Peyer's patch (tissue), 4 donors: Measurements from ENCODE around the gene PPP2R5B. TPM values are rescaled to one million over a fixed set of nuclear protein-coding genes. Genes with fewer than 3 reads are reported as not detected.

ENCODE experiments used
- DNase-seq, 3 donors: peaks; one replicate each; pipeline ENCODE4 v3.0.0-alpha.2; 2017 to 2019
- H3K27ac ChIP-seq, 4 donors: fragments of 200-600 bp; sonication (generic); one replicate each; pipeline ENCODE4 v1.5.1; 2016 to 2019
- H3K27me3 ChIP-seq, 2 donors: fragments of 200-600 bp; sonication (generic); one replicate each; pipeline ENCODE4 v1.5.1; 2019
- H3K36me3 ChIP-seq, 3 donors: fragments of 200-600 bp; sonication (generic); one replicate each; pipeline ENCODE4 v1.5.1; 2016 to 2019
- H3K4me1 ChIP-seq, 4 donors: fragments of 200-600 bp; sonication (generic); one replicate each; pipeline ENCODE4 v1.5.1; 2016 to 2019
- H3K4me3 ChIP-seq, 4 donors: fragments of 200-600 bp; sonication (generic); 1 replicate in 3 of 4; 2 replicates in 1 of 4; pipeline ENCODE4 v1.5.1; 2016 to 2019; ENCODE audit warnings: mild to moderate bottlenecking in 1 of 4
- H3K9me3 ChIP-seq, 4 donors: fragments of 200-600 bp; sonication (generic); one replicate each; pipeline ENCODE4 v1.5.1; 2016 to 2019; ENCODE audit warnings: mild to moderate bottlenecking in 1 of 4
- POLR2A ChIP-seq, 2 donors: fragments of 450-650 bp; IDR thresholded peaks; one replicate each; pipeline ENCODE4 v1.5.1; 2017; ENCODE audit warnings: antibody characterized with exemption in 2 of 2, mild to moderate bottlenecking in 2 of 2, moderate library complexity in 2 of 2
- total RNA-seq, 4 donors: library from RNA; depleted of rRNA; stranded (reverse); fragments of >200 nt; gene quantifications; one replicate each; pipeline ENCODE4 v1.1.0, GENCODE V29; 2016
- TF ChIP-seq, protein P1 (sequence below), 6 experiments: fragments of 450-650 bp in 4 of 6; fragments of 200-600 bp in 2 of 6; sonication (generic) in 1 of 6; IDR thresholded peaks; one replicate each; pipeline ENCODE4 v1.5.1; 2017 to 2019; ENCODE audit warnings: antibody characterized with exemption in 6 of 6, mild to moderate bottlenecking in 3 of 6, moderate library complexity in 1 of 6

Gene PPP2R5B
- total RNA-seq, 4 donors from 2014 or later = 20.0 to 46.2 (median 22.5) TPM

DNA sequence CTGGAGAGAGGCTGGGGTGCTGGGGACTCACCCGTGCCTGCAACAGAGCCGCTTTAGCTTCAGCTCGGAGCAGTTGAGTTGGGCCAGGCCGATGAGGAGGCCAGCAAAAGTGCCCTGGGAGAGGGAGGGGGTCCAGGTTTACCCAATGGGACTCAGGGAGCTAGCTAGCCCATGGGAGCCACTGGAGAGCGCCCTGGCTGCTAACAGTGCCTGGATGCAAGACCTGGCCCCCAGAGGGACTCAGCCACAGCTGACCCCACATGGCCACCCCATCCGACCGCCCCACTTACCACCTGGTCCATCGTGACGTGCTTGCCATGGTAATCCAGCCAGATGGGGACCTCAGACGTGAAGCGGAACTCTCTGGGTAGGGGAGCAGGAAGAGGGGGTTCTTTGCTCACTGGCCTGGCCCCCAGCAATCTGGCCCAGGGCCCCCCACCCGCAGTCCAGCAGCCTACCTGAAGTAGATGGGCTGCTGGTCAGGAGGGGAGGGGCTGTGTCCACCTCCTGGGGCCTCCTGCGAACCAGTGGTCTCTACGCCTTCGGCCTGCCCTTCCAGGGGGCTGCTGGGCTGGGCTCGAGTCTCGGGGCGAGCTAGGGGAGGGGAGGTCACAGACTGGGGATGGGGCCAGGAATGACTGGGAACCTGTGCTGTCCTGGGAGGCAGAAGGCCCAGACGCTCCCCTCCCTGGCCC lies 27.0 kb upstream of the PPP2R5B start:
- Histone ChIP-seq H3K27me3 (no peaks in the 10 kb centered on the region), H3K27ac (no peak overlapping the region), H3K9me3 (no peaks in the 10 kb centered on the region), H3K4me3 (no peak overlapping the region), H3K36me3 (peaks cover 0 to 73% (median 0%) of the 10 kb centered on the region in 3 donors), H3K4me1 (peaks cover 0 to 12% (median 0%) of the 10 kb centered on the region in 4 donors)
- DNase-seq = no peak
- no peak for TF ChIP-seq POLR2A (IDR thresholded peaks at IDR 0.05)
- TF ChIP-seq, protein P1, sequence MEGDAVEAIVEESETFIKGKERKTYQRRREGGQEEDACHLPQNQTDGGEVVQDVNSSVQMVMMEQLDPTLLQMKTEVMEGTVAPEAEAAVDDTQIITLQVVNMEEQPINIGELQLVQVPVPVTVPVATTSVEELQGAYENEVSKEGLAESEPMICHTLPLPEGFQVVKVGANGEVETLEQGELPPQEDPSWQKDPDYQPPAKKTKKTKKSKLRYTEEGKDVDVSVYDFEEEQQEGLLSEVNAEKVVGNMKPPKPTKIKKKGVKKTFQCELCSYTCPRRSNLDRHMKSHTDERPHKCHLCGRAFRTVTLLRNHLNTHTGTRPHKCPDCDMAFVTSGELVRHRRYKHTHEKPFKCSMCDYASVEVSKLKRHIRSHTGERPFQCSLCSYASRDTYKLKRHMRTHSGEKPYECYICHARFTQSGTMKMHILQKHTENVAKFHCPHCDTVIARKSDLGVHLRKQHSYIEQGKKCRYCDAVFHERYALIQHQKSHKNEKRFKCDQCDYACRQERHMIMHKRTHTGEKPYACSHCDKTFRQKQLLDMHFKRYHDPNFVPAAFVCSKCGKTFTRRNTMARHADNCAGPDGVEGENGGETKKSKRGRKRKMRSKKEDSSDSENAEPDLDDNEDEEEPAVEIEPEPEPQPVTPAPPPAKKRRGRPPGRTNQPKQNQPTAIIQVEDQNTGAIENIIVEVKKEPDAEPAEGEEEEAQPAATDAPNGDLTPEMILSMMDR (IDR thresholded peaks at IDR 0.05) = no peak

DNA sequence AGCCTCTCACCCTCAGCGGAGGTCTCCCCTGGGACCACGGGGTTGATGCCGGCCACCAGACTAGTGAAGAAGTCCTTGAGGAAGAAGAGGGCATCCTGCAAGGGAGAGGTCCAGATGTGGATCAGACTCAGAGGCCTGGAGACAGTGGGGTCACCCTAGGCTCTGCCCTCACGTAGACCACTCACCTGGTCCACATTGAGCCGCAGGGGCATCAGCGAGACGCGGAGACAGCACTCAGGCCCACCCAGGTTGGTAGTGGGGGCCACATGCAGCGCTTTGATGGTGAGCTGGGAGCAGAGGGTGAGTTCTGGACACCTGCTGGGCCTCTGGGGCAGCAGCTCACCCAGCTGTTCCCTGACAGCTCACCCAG lies 26.4 kb upstream of the PPP2R5B start:
- Histone ChIP-seq H3K27ac (no peak overlapping the region), H3K4me3 (no peak overlapping the region), H3K9me3 (no peaks in the 10 kb centered on the region), H3K4me1 (peaks cover 0 to 12% (median 0%) of the 10 kb centered on the region in 4 donors), H3K36me3 (peaks cover 0 to 78% (median 0%) of the 10 kb centered on the region in 3 donors), H3K27me3 (no peaks in the 10 kb centered on the region)
- TF ChIP-seq POLR2A (IDR thresholded peaks at IDR 0.05) = no peak
- TF ChIP-seq, protein P1 (IDR thresholded peaks at IDR 0.05) = no peak
- DNase-seq = no peak

DNA sequence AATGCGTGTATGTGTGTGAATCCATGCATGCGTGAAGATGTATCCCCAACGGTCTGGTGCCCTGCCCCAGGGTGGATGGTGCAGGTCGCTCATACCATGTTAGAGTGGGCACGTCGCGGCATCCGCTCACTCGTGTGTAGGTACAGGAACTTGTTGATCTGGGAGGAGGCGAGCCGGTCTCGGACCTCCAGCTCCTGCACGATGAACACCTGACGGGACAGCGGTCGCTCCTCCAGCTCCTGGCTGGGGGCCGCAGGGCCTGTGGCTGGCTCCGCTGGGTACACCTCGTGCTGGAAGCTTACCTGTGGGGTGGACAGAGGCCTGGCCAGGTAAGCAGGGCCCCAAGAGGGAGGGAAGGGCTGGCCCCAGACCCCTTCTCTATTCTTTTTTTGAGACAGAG lies 25.9 kb upstream of the PPP2R5B start:
- Histone ChIP-seq H3K36me3 (peaks cover 0 to 83% (median 0%) of the 10 kb centered on the region in 3 donors), H3K4me1 (peaks cover 0 to 12% (median 0%) of the 10 kb centered on the region in 4 donors), H3K9me3 (no peaks in the 10 kb centered on the region), H3K27me3 (no peaks in the 10 kb centered on the region), H3K4me3 (no peak overlapping the region), H3K27ac (no peak overlapping the region)
- no peak for DNase-seq
- no peak for TF ChIP-seq POLR2A (IDR thresholded peaks at IDR 0.05)
- TF ChIP-seq, protein P1 (IDR thresholded peaks at IDR 0.05) = no peak

DNA sequence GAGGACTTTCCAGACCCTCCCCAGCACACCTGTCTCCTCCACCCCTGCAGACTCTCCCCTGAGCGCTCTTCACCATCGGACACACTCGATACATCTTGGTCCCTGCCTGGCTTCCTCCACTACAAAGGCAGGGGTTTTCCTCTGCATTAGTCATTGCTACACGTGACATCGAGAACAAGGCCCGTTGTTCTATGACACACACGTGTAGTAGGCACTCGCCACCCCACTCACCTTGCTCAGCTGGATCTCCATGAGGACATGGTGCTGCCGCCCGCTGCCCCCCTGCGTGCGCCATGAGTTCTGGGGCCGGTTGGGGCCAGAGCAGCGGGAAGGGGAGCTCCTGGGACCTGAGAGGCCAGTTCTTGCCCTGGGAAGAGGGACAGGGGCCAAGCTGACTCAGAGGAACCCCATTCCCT lies 24.2 kb upstream of the PPP2R5B start:
- Histone ChIP-seq H3K27ac (no peak overlapping the region), H3K4me3 (no peak overlapping the region), H3K4me1 (no peaks in the 10 kb centered on the region), H3K9me3 (no peaks in the 10 kb centered on the region), H3K36me3 (peaks cover 0 to 90% (median 0%) of the 10 kb centered on the region in 3 donors), H3K27me3 (no peaks in the 10 kb centered on the region)
- no peak for DNase-seq
- TF ChIP-seq POLR2A (IDR thresholded peaks at IDR 0.05) = no peak
- TF ChIP-seq, protein P1 (IDR thresholded peaks at IDR 0.05) = no peak

DNA sequence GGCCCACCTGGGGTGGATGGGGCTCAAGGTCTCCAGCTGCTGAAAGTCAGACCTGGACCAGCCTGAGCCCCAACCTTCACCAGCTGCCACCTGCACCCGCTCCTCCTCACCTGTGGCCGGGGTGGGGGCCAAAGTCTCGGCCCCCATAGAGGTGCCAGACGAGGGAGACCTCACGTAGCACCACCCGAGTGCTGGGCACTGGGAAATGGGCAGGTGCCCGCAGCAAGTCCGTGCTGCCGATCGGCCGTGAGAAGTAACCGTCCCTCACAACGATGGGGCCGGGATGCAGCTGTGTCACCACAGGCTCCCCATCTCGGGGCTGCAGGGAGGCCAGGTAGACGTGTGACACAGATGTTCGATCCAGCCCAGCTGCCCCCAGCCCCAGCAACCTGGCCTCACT lies 23.7 kb upstream of the PPP2R5B start:
- H3K4me1 ChIP-seq = no peaks in the 10 kb centered on the region
- H3K36me3 ChIP-seq = peaks cover 0 to 93% (median 0%) of the 10 kb centered on the region in 3 donors
- TF ChIP-seq, protein P1 (IDR thresholded peaks at IDR 0.05) = no peak
- TF ChIP-seq POLR2A (IDR thresholded peaks at IDR 0.05) = no peak
- no peaks in the 10 kb centered on the region for H3K9me3 ChIP-seq
- no peak overlapping the region for H3K27ac ChIP-seq
- H3K27me3 ChIP-seq = no peaks in the 10 kb centered on the region
- no peak overlapping the region for H3K4me3 ChIP-seq
- DNase-seq = no peak
